Activated CD4-positive, alpha-beta T cell treated with anti-CD3 and anti-CD28 coated beads, Interleukin-2, Interleukin-6, amounts not matched to agents 100 ng/mL and 50 ng/mL, durations not matched to agents 16 hours and 8 hours (primary cell): ENCODE results near the gene PTPN23.

ENCODE experiments used
- DNase-seq: peaks from one replicate; pipeline ENCODE4 v3.0.0-alpha.2; 2020

PTPN23 gene

GRCh38 chr3:47406762-47407149 is 25.9 kb downstream of the PTPN23 start:
- no peak for DNase-seq

GRCh38 chr3:47407237-47407636 is 26.4 kb downstream of the PTPN23 start:
- DNase-seq, result no peak

- no peak for DNase-seq
These were observed 27.3 kb downstream of the PTPN23 start for GRCh38 chr3:47407896-47408838.

- no peak for DNase-seq
These were observed 28.0 kb downstream of the PTPN23 start for GRCh38 chr3:47408839-47409229.

GRCh38 chr3:47409284-47409683 is 28.5 kb downstream of the PTPN23 start:
- no peak for DNase-seq

GRCh38 chr3:47409688-47410416 is 29.0 kb downstream of the PTPN23 start:
- no peak for DNase-seq

GRCh38 chr3:47410417-47410720 is 29.5 kb downstream of the PTPN23 start:
- DNase-seq, result no peak

- no peak for DNase-seq
These were observed 30.2 kb downstream of the PTPN23 start for GRCh38 chr3:47410801-47411646.

- no peak for DNase-seq
These were observed 31.1 kb downstream of the PTPN23 start for GRCh38 chr3:47411696-47412452.

GRCh38 chr3:47412453-47412756 is 31.6 kb downstream of the PTPN23 start:
- no peak for DNase-seq

GRCh38 chr3:47412842-47413520 is 32.2 kb downstream of the PTPN23 start:
- no peak for DNase-seq

- no peak for DNase-seq
These were observed 32.9 kb downstream of the PTPN23 start for GRCh38 chr3:47413751-47414150.

- DNase-seq, result no peak
These were observed 33.3 kb downstream of the PTPN23 start for GRCh38 chr3:47414161-47414564.

GRCh38 chr3:47414666-47415587 is 34.1 kb downstream of the PTPN23 start:
- no peak for DNase-seq

- no peak for DNase-seq
These were observed 35.2 kb downstream of the PTPN23 start for GRCh38 chr3:47416041-47416440.

GRCh38 chr3:47418167-47419082 is 37.6 kb downstream of the PTPN23 start:
- no peak for DNase-seq

GRCh38 chr3:47419083-47420043 is 38.5 kb downstream of the PTPN23 start:
- no peak for DNase-seq

- DNase-seq, result no peak
These were observed 39.2 kb downstream of the PTPN23 start for GRCh38 chr3:47420044-47420430.
